ENCODE data around the gene ZFP64. TPM values are rescaled to one million over a fixed set of nuclear protein-coding genes. Genes with fewer than 3 reads are reported as not detected.

Gene ZFP64
- total RNA-seq, 1 donor from 2014 or later, result 12.2 TPM

GRCh38 chr20:52104546-52105441 is 86.8 kb downstream of the ZFP64 start:
- no peaks in the 10 kb centered on the region for H3K9me3 Mint-ChIP-seq
- no peak overlapping the region for H3K27ac Mint-ChIP-seq
- DNase-seq (ENCODE audit: low spot score), result no peak
- H3K36me3 Mint-ChIP-seq (ENCODE audit: low read depth), result no peaks in the 10 kb centered on the region
- peaks cover 16% of the 10 kb centered on the region for H3K4me1 Mint-ChIP-seq (ENCODE audit: low read depth)
- H3K27me3 Mint-ChIP-seq (ENCODE audit: insufficient read depth), result peaks cover 39% of the 10 kb centered on the region
- intact Hi-C loops (cut with micrococcal nuclease), result no loop called here
- H3K4me3 Mint-ChIP-seq, result peak overlapping the region; percentile 54

- intact Hi-C loops (cut with micrococcal nuclease), result no loop called here
- Mint-ChIP-seq H3K27me3 (ENCODE audit: insufficient read depth) (peaks cover 44% of the 10 kb centered on the region), H3K4me3 (peak overlapping the region; percentile 54), H3K9me3 (no peaks in the 10 kb centered on the region), H3K4me1 (ENCODE audit: low read depth) (peaks cover 16% of the 10 kb centered on the region), H3K27ac (no peak overlapping the region), H3K36me3 (ENCODE audit: low read depth) (no peaks in the 10 kb centered on the region)
- no peak for DNase-seq (ENCODE audit: low spot score)
Measured at GRCh38 chr20:52103913-52104545, 87.5 kb downstream of the ZFP64 start.

DNA sequence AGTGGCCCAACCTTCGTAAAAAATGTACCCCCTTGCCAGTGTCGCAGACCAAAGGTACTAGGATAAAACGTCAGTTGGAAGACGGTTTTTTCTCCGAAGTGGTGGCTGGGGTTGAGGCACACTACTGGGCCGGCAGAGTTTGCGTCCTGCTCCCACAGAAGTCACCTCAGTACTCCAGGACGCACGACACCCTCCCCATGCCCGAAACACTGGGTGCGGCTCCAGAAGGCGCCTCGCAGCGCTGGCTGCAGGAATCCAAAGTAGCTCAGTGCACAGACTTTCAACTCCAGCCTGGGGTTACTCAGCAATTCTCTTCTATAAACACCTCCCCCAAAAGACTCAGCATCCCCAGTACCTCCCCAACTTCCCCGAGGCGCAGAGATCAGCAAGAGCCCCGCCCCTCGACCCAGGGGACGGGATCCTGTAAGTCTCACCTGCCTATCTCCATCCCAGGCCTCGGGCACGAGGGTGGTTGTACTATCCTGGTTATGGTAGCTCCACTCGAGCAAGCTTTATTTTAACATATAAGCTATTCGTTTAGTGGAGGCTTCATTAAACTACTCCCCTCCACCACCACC is 88.2 kb downstream of the ZFP64 start:
- H3K27ac Mint-ChIP-seq, result no peak overlapping the region
- H3K4me1 Mint-ChIP-seq (ENCODE audit: low read depth), result peaks cover 16% of the 10 kb centered on the region
- peak overlapping the region; percentile 54 for H3K4me3 Mint-ChIP-seq
- H3K27me3 Mint-ChIP-seq (ENCODE audit: insufficient read depth), result peaks cover 44% of the 10 kb centered on the region
- H3K36me3 Mint-ChIP-seq (ENCODE audit: low read depth), result no peaks in the 10 kb centered on the region
- DNase-seq (ENCODE audit: low spot score), result no peak
- H3K9me3 Mint-ChIP-seq, result no peaks in the 10 kb centered on the region
- intact Hi-C loops (cut with micrococcal nuclease), result no loop called here

- Mint-ChIP-seq H3K27ac (no peak overlapping the region), H3K27me3 (ENCODE audit: insufficient read depth) (peaks cover 44% of the 10 kb centered on the region), H3K4me1 (ENCODE audit: low read depth) (peaks cover 16% of the 10 kb centered on the region), H3K4me3 (no peak overlapping the region), H3K36me3 (ENCODE audit: low read depth) (no peaks in the 10 kb centered on the region), H3K9me3 (no peaks in the 10 kb centered on the region)
- intact Hi-C loops (cut with micrococcal nuclease), result no loop called here
- no peak for DNase-seq (ENCODE audit: low spot score)
Measured at GRCh38 chr20:52102559-52102958, 89.0 kb downstream of the ZFP64 start.

DNA sequence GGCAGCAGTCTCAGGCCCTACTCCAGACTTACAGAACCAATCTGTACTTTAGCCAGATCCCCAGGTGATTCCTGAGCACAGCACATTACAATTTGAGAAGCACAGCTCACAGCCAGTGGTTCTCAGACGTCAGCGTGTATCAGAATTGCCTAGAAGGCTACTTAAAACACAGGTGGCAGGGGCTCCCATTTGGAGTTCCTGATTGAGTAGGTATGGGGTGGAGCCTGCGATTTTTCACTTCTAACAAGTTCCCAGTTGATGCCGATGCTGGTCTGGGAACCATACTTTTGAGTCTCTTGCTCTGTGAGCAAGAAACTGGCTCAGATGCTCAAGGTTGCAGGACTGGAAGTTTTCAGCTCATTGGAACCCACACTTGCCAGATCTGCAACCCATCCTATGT is 89.5 kb downstream of the ZFP64 start:
- no peaks in the 10 kb centered on the region for H3K36me3 Mint-ChIP-seq (ENCODE audit: low read depth)
- peaks cover 42% of the 10 kb centered on the region for H3K27me3 Mint-ChIP-seq (ENCODE audit: insufficient read depth)
- intact Hi-C loops (cut with micrococcal nuclease), result no loop called here
- peaks cover 16% of the 10 kb centered on the region for H3K4me1 Mint-ChIP-seq (ENCODE audit: low read depth)
- no peak overlapping the region for H3K27ac Mint-ChIP-seq
- no peaks in the 10 kb centered on the region for H3K9me3 Mint-ChIP-seq
- H3K4me3 Mint-ChIP-seq, result no peak overlapping the region
- DNase-seq (ENCODE audit: low spot score), result no peak
